Adrenal gland (tissue), 5 donors: ENCODE results near the gene TMEM256.

Experiments
- CTCF ChIP-seq, 6 experiments: fragments of 450-650 bp in 4 of 6; fragments of 200-600 bp in 2 of 6; sonication (generic) in 1 of 6; IDR thresholded peaks; 1 replicate in 5 of 6; 2 replicates in 1 of 6; pipeline versions ENCODE4 v1.5.1 to v1.8.0; 2016 to 2021; ENCODE audit warnings: antibody characterized with exemption in 6 of 6, mild to moderate bottlenecking in 2 of 6, moderate library complexity in 1 of 6
- POLR2A ChIP-seq, 2 donors: fragments of 450-650 bp; IDR thresholded peaks; one replicate each; pipeline ENCODE4 v1.6.1; 2017; ENCODE audit warnings: antibody characterized with exemption in 2 of 2, mild to moderate bottlenecking in 2 of 2, moderate library complexity in 1 of 2
- donor health status: DM: no; HTN: no; CAD: no.

DNA sequence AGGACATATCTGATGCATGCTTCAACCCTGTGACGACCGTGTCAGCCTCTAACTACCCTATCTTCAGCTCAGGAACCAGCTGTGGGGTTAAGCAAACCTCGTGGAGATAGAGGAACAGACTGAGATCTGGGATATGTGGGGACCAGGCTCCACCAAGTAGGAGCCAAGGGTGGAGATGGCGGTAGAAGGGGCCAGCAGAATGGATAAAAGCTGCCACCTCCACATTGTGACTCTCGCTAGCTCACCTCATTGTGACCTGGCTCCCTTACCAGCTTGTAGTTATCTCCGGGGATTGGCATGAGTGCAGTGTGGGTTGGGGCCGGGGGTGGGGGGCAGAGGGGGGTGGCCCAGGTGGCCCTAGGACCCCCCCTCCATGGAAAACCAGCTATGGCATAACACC is 21.4 kb upstream of the TMEM256 start, which contains the start of gene SPEM2:
- TF ChIP-seq CTCF (IDR thresholded peaks at IDR 0.05) (no peak), POLR2A (IDR thresholded peaks at IDR 0.05) (no peak)
